Esophagus squamous epithelium (tissue), 4 donors: ENCODE measurements around the gene ATP11A.

Experiments used
- CTCF ChIP-seq, 6 experiments: fragments of 450-650 bp in 4 of 6; fragments of 200-600 bp in 2 of 6; sonication (generic) in 2 of 6; IDR thresholded peaks; one replicate each; pipeline ENCODE4 v1.5.1; 2016 to 2019; ENCODE audit warnings: antibody characterized with exemption in 6 of 6, mild to moderate bottlenecking in 4 of 6, moderate library complexity in 4 of 6
- POLR2A ChIP-seq, 4 donors: fragments of 450-650 bp; IDR thresholded peaks; one replicate each; pipeline ENCODE4 v1.6.1; 2017; ENCODE audit warnings: antibody characterized with exemption in 4 of 4, mild to moderate bottlenecking in 4 of 4, moderate library complexity in 3 of 4

- TF ChIP-seq CTCF (IDR thresholded peaks at IDR 0.05) (no peak), POLR2A (IDR thresholded peaks at IDR 0.05) (no peak)
Observed at GRCh38 chr13:112918266-112918665, 228.4 kb downstream of the ATP11A start.
